HEK293T (cell line): Measurements from ENCODE around the gene ZKSCAN8.
A peak's percentile ranks its signal among the peaks of the same experiment; 100 is the strongest.

ENCODE experiments used
- ARNT ChIP-seq: fragments of 450-650 bp; IDR thresholded peaks from 2 replicates; pipeline ENCODE4 v1.6.1; 2017; ENCODE audit warnings: mild to moderate bottlenecking
- BHLHE40 ChIP-seq: fragments of 450-650 bp; IDR thresholded peaks from 2 replicates; pipeline ENCODE4 v1.6.1; 2016; ENCODE audit warnings: mild to moderate bottlenecking, moderate library complexity, borderline replicate concordance
- ELF4 ChIP-seq: fragments of 450-650 bp; IDR thresholded peaks from 2 replicates; pipeline ENCODE4 v1.6.1; 2017; ENCODE audit warnings: antibody characterized with exemption
- FOXA1 ChIP-seq: fragments of 450-650 bp; IDR thresholded peaks from 2 replicates; pipeline ENCODE4 v1.6.1; 2016; ENCODE audit warnings: mild to moderate bottlenecking
- FOXK2 ChIP-seq: fragments of 450-650 bp; IDR thresholded peaks from 2 replicates; pipeline ENCODE4 v1.6.1; 2016; ENCODE audit warnings: mild to moderate bottlenecking
- FOXM1 ChIP-seq: fragments of 450-650 bp; IDR thresholded peaks from 2 replicates; pipeline ENCODE4 v1.6.1; 2017; ENCODE audit warnings: mild to moderate bottlenecking, borderline replicate concordance
- L3MBTL2 ChIP-seq: fragments of 450-650 bp; conservative IDR thresholded peaks from 2 replicates; pipeline ENCODE4 v1.6.1; 2016; ENCODE audit warnings: mild to moderate bottlenecking
- LEF1 ChIP-seq: fragments of 450-650 bp; IDR thresholded peaks from 2 replicates; pipeline ENCODE4 v1.6.1; 2017; ENCODE audit warnings: mild to moderate bottlenecking, borderline replicate concordance
- NFRKB ChIP-seq: fragments of 450-650 bp; IDR thresholded peaks from 2 replicates; pipeline ENCODE4 v1.6.1; 2016; ENCODE audit warnings: mild to moderate bottlenecking, moderate library complexity
- PKNOX1 ChIP-seq: fragments of 450-650 bp; IDR thresholded peaks from 2 replicates; pipeline ENCODE4 v1.6.1; 2016
- SP1 ChIP-seq: fragments of 450-650 bp; IDR thresholded peaks from 2 replicates; pipeline ENCODE4 v1.6.1; 2017
- SUZ12 ChIP-seq: fragments of 450-650 bp; IDR thresholded peaks from 2 replicates; pipeline ENCODE4 v1.6.1; 2016; ENCODE audit warnings: mild to moderate bottlenecking
- TARDBP ChIP-seq: fragments of 450-650 bp; IDR thresholded peaks from 2 replicates; pipeline ENCODE4 v1.6.1; 2016
- ZNF384 ChIP-seq: fragments of 450-650 bp; IDR thresholded peaks from 2 replicates; pipeline ENCODE4 v1.6.1; 2016

GRCh38 chr6:28188111-28188979 is 46.7 kb downstream of the ZKSCAN8 start:
- no peak for TF ChIP-seq SP1
- no peak for TF ChIP-seq FOXA1
- TF ChIP-seq BHLHE40, result no peak
- no peak for TF ChIP-seq PKNOX1
- no peak for TF ChIP-seq TARDBP
- TF ChIP-seq FOXM1, result no peak
- TF ChIP-seq FOXK2, result no peak
- no peak for TF ChIP-seq SUZ12
- TF ChIP-seq ARNT, result no peak
- TF ChIP-seq ELF4, result no peak
- no peak for TF ChIP-seq LEF1
- no peak for TF ChIP-seq ZNF384
- TF ChIP-seq NFRKB, result peak; percentile 43; the same call in 1 of the 2 replicates
- TF ChIP-seq L3MBTL2, result no peak
